ENCODE measurements around the gene PRKCI.
"Not testable (repeated sequence)": the region's sequence is repeated elsewhere in the genome, so short reads cannot be mapped to it uniquely, and the experiment has no call there.

Gene PRKCI

DNA sequence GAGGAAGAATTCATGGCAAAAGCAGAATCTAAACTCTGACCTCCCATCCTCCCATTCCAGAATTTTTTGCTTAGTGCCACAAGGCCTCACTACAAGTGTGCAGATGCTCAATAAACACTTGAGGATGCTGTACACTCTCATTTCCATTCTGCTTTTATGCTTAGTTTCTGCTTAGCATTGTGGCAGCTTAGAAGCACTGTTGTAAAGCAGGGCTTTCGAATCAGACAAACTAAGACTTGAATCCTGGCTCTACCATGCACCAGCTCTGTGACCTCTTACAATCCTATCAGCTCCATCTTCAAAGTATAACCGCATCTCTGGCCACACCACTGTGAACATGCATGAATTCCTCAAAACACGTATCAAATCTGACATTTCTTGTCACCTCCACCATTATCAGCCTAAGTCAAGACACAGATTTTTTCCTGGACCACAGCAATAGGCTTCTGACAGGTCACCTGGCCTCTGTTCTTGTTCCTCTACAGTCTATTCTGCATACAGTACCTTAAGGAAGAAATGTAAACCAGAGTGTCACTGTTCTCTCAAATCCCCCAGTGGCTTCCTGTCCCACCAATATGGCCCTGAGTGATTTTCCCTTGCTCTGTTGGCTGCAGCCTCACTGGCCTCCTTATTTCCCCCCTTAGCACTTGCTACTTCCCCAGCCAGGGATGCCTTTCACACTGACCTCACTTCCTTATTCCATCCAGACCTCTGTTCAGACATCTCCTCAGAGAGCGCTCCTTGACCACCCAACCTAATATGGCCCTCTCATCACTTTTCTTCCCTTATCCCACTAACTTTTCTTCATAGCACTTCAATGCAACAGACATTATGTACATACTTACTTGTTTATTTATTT lies 32.6 kb upstream of the PRKCI start:
- no peak for DNase-seq (ENCODE audit: low read depth)
- no peak overlapping the region for H3K4me3 ChIP-seq (replicated peaks; ENCODE audit: low read depth, low read length)
- TF ChIP-seq, protein P1, sequence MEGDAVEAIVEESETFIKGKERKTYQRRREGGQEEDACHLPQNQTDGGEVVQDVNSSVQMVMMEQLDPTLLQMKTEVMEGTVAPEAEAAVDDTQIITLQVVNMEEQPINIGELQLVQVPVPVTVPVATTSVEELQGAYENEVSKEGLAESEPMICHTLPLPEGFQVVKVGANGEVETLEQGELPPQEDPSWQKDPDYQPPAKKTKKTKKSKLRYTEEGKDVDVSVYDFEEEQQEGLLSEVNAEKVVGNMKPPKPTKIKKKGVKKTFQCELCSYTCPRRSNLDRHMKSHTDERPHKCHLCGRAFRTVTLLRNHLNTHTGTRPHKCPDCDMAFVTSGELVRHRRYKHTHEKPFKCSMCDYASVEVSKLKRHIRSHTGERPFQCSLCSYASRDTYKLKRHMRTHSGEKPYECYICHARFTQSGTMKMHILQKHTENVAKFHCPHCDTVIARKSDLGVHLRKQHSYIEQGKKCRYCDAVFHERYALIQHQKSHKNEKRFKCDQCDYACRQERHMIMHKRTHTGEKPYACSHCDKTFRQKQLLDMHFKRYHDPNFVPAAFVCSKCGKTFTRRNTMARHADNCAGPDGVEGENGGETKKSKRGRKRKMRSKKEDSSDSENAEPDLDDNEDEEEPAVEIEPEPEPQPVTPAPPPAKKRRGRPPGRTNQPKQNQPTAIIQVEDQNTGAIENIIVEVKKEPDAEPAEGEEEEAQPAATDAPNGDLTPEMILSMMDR (IDR thresholded peaks at IDR 0.05; ENCODE audit: low read length, missing control alignments): no peak

DNA sequence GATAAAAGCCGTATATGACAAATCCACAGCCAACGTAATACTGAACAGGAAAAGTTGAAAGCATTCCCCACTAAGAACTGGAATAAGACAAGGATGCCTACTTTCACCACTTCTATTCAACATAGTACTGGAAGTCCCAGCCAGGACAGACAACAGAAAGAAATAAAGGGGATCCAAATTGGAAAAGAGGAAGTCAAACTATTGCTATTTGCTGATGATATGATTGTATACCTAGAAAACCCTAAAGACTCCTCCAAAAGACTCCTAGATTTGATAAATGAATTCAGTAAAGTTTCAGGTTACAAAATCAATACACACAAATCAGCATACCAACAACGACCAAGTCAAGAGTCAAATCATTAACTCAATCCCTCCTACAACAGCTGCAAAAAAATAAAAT lies 26.5 kb upstream of the PRKCI start:
- H3K4me3 ChIP-seq (replicated peaks; ENCODE audit: low read depth, low read length); DNase-seq (ENCODE audit: low read depth): not testable (repeated sequence)

DNA sequence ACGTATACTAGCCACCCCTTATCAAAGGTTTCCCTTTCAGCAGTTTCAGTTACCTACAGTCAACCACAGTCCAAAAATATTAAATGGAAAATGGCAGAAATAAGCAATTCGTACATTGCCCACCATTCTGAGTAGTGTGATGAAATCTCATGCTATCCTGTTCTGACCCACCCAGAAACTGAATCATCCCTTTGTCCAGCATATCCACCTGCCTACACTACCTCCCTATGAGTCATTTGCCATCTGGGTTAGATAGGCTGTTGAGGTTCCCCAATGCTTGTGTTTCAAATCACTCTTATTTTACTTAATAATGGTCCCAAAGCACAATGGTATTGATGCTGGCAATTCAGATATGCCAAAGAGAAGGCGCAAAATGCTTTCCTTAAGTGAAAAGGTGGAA lies 25.4 kb upstream of the PRKCI start:
- no peak overlapping the region for H3K4me3 ChIP-seq (replicated peaks; ENCODE audit: low read depth, low read length)
- DNase-seq (ENCODE audit: low read depth): no peak
- TF ChIP-seq, protein P1 (IDR thresholded peaks at IDR 0.05; ENCODE audit: low read length, missing control alignments): no peak

DNA sequence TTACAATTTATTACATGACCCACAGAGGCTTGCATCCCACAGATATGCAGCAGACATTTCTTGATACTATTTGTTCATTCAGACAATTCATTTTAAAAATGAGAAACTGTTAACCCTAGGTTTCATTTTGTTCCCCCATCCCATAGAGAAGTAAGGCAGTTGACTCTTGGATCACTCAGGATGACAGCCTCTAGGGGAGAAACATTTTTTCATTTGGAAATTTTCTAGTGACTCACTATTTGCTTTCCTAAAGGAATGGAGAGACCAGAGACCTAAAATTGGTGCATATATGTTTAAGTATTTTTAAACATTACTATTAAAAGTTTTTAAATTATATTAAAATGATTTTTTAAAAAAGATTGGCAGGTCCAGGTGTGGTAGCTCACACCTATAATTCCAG lies 21.2 kb upstream of the PRKCI start:
- no peak overlapping the region for H3K4me3 ChIP-seq (replicated peaks; ENCODE audit: low read depth, low read length)
- no peak for DNase-seq (ENCODE audit: low read depth)
- TF ChIP-seq, protein P1 (IDR thresholded peaks at IDR 0.05; ENCODE audit: low read length, missing control alignments): no peak

DNA sequence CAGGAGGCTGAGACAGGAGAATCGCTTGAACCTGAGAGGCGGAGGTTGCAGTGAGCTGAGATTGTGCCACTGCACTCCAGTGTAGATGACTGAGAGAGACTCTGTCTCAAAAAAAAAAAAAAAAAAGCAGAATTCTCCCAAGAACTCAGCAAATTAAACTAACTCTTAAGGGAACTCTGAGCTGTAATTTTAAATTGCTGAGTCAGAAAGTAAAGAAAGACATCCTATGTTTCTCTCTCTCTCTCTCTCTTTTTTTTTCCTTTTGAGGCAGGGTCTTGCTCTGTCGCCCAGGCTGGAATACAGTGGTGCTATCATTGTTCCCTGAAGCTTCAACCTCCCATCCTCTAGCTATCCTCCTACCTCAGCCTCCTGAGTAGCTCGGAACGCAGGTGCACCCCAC lies 20.7 kb upstream of the PRKCI start:
- DNase-seq (ENCODE audit: low read depth): no peak
- no peak overlapping the region for H3K4me3 ChIP-seq (replicated peaks; ENCODE audit: low read depth, low read length)
- TF ChIP-seq, protein P1 (IDR thresholded peaks at IDR 0.05; ENCODE audit: low read length, missing control alignments): no peak

DNA sequence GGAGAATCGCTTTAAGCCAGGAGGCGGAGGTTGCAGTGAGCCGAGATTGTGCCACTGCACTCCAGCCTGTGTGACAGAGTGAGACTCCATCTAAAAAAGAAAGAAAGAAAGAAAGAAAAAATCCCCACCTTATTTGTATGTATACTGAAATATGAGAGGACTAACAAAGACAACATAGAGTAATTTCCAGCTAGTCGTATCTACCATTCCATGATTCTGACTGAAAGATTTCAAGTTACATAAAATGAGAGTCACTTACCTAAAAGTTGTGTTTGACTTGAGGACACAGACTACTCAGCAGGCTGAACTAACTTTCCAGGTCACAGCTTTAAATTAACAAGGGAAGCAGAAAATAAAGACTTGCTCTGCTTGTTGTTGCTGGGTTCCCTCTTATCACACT lies 18.8 kb upstream of the PRKCI start:
- TF ChIP-seq, protein P1 (IDR thresholded peaks at IDR 0.05; ENCODE audit: low read length, missing control alignments): no peak
- no peak for DNase-seq (ENCODE audit: low read depth)
- H3K4me3 ChIP-seq (replicated peaks; ENCODE audit: low read depth, low read length): no peak overlapping the region

DNA sequence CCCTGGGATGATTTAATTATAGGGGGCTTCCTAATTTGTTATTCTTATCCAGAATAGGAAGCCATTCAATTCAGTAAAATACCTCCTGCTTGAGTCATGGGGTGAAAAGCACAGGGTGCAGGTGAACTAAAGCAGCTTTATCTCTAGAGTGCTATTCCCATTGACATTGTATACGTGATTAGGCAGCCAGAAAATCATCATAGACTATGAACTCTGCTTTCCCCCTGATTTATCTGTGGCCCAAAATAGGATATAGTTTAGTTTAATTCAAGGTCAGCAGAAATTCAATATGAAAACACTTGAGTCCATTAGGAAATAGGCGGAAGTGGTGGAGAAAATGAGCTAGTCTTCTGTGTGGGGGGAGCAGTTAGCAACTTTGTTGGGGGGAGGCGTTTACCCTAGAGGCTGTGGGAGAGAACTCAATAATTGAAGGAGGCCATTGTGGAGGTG lies 18.2 kb upstream of the PRKCI start:
- DNase-seq (ENCODE audit: low read depth): no peak
- H3K4me3 ChIP-seq (replicated peaks; ENCODE audit: low read depth, low read length): no peak overlapping the region
- TF ChIP-seq, protein P1 (IDR thresholded peaks at IDR 0.05; ENCODE audit: low read length, missing control alignments): no peak

All from fibroblast of pulmonary artery (primary cell).